ENCODE results near the gene RPS6KC1. TPM values are rescaled to one million over a fixed set of nuclear protein-coding genes. Genes with fewer than 3 reads are reported as not detected.

The RPS6KC1 gene
- total RNA-seq, 1 donor from 2014 or later: 19.2 TPM

DNA sequence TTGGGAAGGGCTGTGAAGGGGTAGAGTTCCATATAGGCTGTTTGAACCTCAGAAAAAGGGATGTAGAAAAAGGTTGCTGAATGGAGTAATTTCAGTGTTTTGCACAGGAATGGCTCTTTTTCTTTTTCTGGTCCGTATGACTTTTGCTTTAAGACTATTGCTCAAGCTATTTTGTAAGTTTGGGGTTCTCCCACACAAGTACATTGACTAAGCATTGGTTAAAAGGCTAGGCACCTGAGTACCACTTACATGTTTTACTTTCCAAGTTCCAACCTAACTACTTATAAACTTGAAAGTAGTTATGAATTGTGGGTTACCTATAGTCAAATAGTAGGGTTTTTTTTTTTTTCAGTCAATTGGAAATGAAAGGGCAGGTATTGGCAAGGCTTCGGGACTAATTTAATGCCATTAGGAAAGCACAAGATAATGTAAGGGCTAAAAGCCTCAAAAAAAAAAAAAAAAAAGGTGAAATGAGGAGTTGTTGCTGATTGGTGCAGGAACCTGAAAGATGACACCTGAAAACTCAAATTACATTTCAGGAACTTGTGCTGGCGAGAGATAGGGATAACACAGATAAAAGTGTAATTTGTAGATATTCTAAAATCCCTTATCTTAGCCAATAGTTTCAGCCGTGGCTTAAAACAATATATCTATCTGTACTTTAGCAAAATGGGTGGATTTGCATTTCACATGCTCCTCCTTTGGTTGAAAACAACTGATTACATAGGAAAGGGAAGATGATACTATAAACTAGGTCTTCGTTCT is 209.5 kb downstream of the RPS6KC1 start:
- TF ChIP-seq, protein P1, sequence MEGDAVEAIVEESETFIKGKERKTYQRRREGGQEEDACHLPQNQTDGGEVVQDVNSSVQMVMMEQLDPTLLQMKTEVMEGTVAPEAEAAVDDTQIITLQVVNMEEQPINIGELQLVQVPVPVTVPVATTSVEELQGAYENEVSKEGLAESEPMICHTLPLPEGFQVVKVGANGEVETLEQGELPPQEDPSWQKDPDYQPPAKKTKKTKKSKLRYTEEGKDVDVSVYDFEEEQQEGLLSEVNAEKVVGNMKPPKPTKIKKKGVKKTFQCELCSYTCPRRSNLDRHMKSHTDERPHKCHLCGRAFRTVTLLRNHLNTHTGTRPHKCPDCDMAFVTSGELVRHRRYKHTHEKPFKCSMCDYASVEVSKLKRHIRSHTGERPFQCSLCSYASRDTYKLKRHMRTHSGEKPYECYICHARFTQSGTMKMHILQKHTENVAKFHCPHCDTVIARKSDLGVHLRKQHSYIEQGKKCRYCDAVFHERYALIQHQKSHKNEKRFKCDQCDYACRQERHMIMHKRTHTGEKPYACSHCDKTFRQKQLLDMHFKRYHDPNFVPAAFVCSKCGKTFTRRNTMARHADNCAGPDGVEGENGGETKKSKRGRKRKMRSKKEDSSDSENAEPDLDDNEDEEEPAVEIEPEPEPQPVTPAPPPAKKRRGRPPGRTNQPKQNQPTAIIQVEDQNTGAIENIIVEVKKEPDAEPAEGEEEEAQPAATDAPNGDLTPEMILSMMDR (conservative IDR thresholded peaks at IDR 0.05): no peak
- H3K4me3 Mint-ChIP-seq: no peak overlapping the region

DNA sequence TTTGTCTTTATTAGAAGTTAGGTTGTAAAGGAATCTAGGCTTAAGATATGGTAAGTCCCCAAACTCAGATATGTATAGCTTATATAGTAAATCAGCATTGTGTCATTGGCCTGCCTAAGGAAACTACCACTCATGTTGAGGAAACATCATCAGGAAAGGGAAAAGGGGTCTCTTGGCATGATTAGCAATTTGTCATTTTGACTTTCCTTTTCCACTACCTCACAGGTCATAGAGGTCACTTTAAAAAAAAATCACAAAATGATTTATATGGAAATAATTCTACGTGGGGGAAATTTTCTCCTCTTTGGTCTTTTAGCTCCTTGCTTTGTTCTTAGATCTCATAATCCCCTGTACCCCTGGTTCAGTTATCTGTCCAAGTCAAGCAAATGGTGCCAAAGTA is 213.5 kb downstream of the RPS6KC1 start:
- DNase-seq (ENCODE audit: extremely low spot score, unreplicated experiment): no peak

More for the DNA sequence above, 209.5 kb downstream of the RPS6KC1 start:
- Mint-ChIP-seq H3K4me1 (ENCODE audit: unreplicated experiment) (no peaks in the 10 kb centered on the region), H3K27ac (no peak overlapping the region), H3K36me3 (no peaks in the 10 kb centered on the region), H3K9me3 (no peaks in the 10 kb centered on the region), H3K27me3 (no peaks in the 10 kb centered on the region)
- no peak for DNase-seq (ENCODE audit: extremely low spot score, unreplicated experiment)

DNA sequence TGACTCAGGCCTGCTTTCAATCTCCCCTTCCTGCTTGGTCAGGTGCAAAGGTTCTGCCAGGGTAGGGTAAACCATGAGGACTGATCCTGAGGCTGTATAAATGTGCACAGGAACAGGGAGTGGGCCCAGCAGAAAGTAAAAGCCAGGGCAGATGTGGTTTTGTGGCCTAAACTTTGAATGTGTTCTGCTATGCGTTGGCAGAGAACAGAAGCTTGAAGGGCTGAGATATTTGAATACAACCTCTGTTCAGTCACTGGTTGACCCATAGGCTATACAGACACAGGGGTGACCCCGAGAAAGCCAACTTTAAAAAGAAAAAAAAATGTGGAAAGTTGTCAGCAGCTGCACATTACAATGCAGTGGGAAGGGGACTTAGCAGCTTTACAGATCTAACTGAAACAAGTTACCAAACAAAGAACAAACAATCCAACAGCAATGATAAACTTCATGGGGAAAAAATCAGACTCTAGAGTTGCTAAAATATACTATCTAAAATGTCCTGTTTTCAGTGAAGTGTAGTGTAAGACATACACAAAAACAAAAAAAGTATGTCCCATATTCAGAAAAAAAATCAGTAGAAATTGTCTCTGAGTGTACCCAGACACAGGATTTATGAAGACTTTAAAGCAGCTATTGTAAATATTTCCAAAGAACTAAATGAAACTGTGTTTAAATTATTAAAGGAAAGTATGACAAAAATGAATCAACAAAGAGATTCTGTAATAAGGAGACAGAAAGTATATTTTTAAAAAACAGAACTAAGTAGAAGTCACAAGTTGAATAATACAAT is 216.1 kb downstream of the RPS6KC1 start:
- H3K4me3 Mint-ChIP-seq: no peak overlapping the region
- no peak for DNase-seq (ENCODE audit: extremely low spot score, unreplicated experiment)
- H3K36me3 Mint-ChIP-seq: peaks cover 18% of the 10 kb centered on the region
- peaks cover 11% of the 10 kb centered on the region for H3K9me3 Mint-ChIP-seq
- TF ChIP-seq, protein P1 (conservative IDR thresholded peaks at IDR 0.05): no peak
- no peaks in the 10 kb centered on the region for H3K4me1 Mint-ChIP-seq (ENCODE audit: unreplicated experiment)
- no peak overlapping the region for H3K27ac Mint-ChIP-seq
- no peaks in the 10 kb centered on the region for H3K27me3 Mint-ChIP-seq

More for the DNA sequence above, 213.5 kb downstream of the RPS6KC1 start:
- H3K4me1 Mint-ChIP-seq (ENCODE audit: unreplicated experiment): no peaks in the 10 kb centered on the region
- TF ChIP-seq, protein P1 (conservative IDR thresholded peaks at IDR 0.05): no peak
- no peak overlapping the region for H3K4me3 Mint-ChIP-seq
- no peak overlapping the region for H3K27ac Mint-ChIP-seq
- no peaks in the 10 kb centered on the region for H3K27me3 Mint-ChIP-seq
- H3K9me3 Mint-ChIP-seq: peaks cover 5% of the 10 kb centered on the region
- peaks cover 10% of the 10 kb centered on the region for H3K36me3 Mint-ChIP-seq

DNA sequence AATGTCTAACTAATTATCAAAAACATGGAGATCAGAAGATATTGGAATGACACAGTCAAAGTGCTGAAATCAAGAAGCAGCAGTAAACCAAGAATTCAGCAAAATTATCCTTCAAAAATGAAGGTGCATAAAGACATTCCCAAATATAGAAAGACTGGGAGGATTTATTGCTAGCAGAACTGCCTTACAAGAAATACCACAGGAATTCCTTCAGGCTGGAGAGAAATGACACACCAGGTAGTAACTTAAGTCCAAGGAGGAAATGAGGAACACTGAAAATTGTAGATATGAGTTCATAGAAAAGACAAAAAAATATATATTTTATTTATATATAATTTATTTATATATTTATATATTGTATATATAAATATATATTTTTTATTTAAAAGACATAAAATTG is 217.2 kb downstream of the RPS6KC1 start:
- TF ChIP-seq, protein P1 (conservative IDR thresholded peaks at IDR 0.05): no peak
- DNase-seq (ENCODE audit: extremely low spot score, unreplicated experiment): no peak
- peaks cover 11% of the 10 kb centered on the region for H3K9me3 Mint-ChIP-seq
- no peaks in the 10 kb centered on the region for H3K4me1 Mint-ChIP-seq (ENCODE audit: unreplicated experiment)
- no peaks in the 10 kb centered on the region for H3K27me3 Mint-ChIP-seq
- peaks cover 24% of the 10 kb centered on the region for H3K36me3 Mint-ChIP-seq
- no peak overlapping the region for H3K4me3 Mint-ChIP-seq
- H3K27ac Mint-ChIP-seq: no peak overlapping the region

DNA sequence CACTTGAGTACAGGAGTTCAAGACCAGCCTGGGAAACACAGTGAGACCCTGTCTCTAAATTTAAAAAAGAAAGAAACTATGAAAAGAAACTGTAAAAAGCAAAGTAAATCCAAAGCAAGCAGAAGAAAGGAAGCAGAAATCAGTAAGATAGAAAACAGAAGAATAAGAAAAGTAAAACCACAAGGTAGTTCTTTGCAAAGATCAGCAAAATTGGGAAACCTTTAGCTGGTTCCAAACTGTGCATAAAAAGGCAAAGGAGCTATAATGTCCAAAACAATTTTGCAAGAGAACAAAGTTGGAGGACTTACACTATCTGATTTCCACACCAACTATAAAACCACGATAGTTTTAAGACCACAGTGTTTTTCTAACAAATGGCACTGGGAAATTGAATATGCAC is 218.8 kb downstream of the RPS6KC1 start:
- TF ChIP-seq, protein P1 (conservative IDR thresholded peaks at IDR 0.05): no peak
- no peak for DNase-seq (ENCODE audit: extremely low spot score, unreplicated experiment)
- peaks cover 41% of the 10 kb centered on the region for H3K36me3 Mint-ChIP-seq
- no peak overlapping the region for H3K27ac Mint-ChIP-seq
- H3K4me3 Mint-ChIP-seq: no peak overlapping the region
- H3K9me3 Mint-ChIP-seq: peaks cover 11% of the 10 kb centered on the region
- H3K27me3 Mint-ChIP-seq: no peaks in the 10 kb centered on the region
- H3K4me1 Mint-ChIP-seq (ENCODE audit: unreplicated experiment): no peaks in the 10 kb centered on the region
